ENCODE results near the gene AKNAD1. TPM values are rescaled to one million over a fixed set of nuclear protein-coding genes. Genes with fewer than 3 reads are reported as not detected.
"Not testable (repeated sequence)": the region's sequence is repeated elsewhere in the genome, so short reads cannot be mapped to it uniquely, and the experiment has no call there.

The AKNAD1 gene
- under 0.01 TPM for total RNA-seq

- Histone ChIP-seq H3K4me3 (ENCODE audit: low read length in 3 of 3) (no peak within 1 kb of the TSS), H3K27ac (ENCODE audit: low read depth, low read length) (no peak within 1 kb of the TSS), H3K4me1 (ENCODE audit: control insufficient read depth in 3 of 3, insufficient read depth in 3 of 3, low read length in 3 of 3) (peaks cover 0 to 5% (median 3%) of the 10 kb centered on the region in 3 donors), H3K9me3 (ENCODE audit: control insufficient read depth in 3 of 3, low read length in 3 of 3) (no peaks in the 10 kb centered on the region), H3K36me3 (ENCODE audit: control insufficient read depth in 3 of 3, insufficient read depth in 3 of 3, low read length in 3 of 3) (no peaks in the 10 kb centered on the region), H3K27me3 (ENCODE audit: control insufficient read depth in 3 of 3, insufficient read depth in 3 of 3, low read length in 3 of 3) (no peaks in the 10 kb centered on the region), H3K9ac (ENCODE audit: low read depth in 1 of 3, low read length in 3 of 3) (no peak within 1 kb of the TSS)
Measured at GRCh38 chr1:108856994-108857393, at the start of gene AKNAD1. AKNAD1 (minus strand) TSS chr1:108857094; CDS start chr1:108852664, 4,430 bp downstream.

GRCh38 chr1:108901106-108901505 lies 44.2 kb upstream of the AKNAD1 start:
- Histone ChIP-seq H3K4me1 (ENCODE audit: control insufficient read depth in 3 of 3, insufficient read depth in 3 of 3, low read length in 3 of 3) (peaks cover 0 to 7% (median 0%) of the 10 kb centered on the region in 3 donors), H3K9ac (ENCODE audit: low read depth in 1 of 3, low read length in 3 of 3) (no peak overlapping the region), H3K36me3 (ENCODE audit: control insufficient read depth in 3 of 3, insufficient read depth in 3 of 3, low read length in 3 of 3) (peaks cover 0 to 14% (median 3%) of the 10 kb centered on the region in 3 donors), H3K9me3 (ENCODE audit: control insufficient read depth in 3 of 3, low read length in 3 of 3) (no peaks in the 10 kb centered on the region), H3K4me3 (ENCODE audit: low read length in 3 of 3) (no peak overlapping the region), H3K27me3 (ENCODE audit: control insufficient read depth in 3 of 3, insufficient read depth in 3 of 3, low read length in 3 of 3) (no peaks in the 10 kb centered on the region), H3K27ac (ENCODE audit: low read depth, low read length) (no peak overlapping the region)

GRCh38 chr1:108897865-108898720 lies 41.2 kb upstream of the AKNAD1 start:
- Histone ChIP-seq H3K9ac (ENCODE audit: low read depth in 1 of 3, low read length in 3 of 3) (no peak overlapping the region), H3K4me3 (ENCODE audit: low read length in 3 of 3) (no peak overlapping the region), H3K27ac (ENCODE audit: low read depth, low read length) (no peak overlapping the region), H3K9me3 (ENCODE audit: control insufficient read depth in 3 of 3, low read length in 3 of 3) (no peaks in the 10 kb centered on the region), H3K4me1 (ENCODE audit: control insufficient read depth in 3 of 3, insufficient read depth in 3 of 3, low read length in 3 of 3) (peaks cover 0 to 8% (median 0%) of the 10 kb centered on the region in 3 donors), H3K36me3 (ENCODE audit: control insufficient read depth in 3 of 3, insufficient read depth in 3 of 3, low read length in 3 of 3) (peaks cover 0 to 12% (median 0%) of the 10 kb centered on the region in 3 donors), H3K27me3 (ENCODE audit: control insufficient read depth in 3 of 3, insufficient read depth in 3 of 3, low read length in 3 of 3) (no peaks in the 10 kb centered on the region)

- Histone ChIP-seq H3K36me3 (ENCODE audit: control insufficient read depth in 3 of 3, insufficient read depth in 3 of 3, low read length in 3 of 3) (peaks cover 0 to 5% (median 0%) of the 10 kb centered on the region in 3 donors), H3K9ac (ENCODE audit: low read depth in 1 of 3, low read length in 3 of 3) (peak overlapping the region; percentile 48 to 70 (median 64)), H3K27me3 (ENCODE audit: control insufficient read depth in 3 of 3, insufficient read depth in 3 of 3, low read length in 3 of 3) (no peaks in the 10 kb centered on the region), H3K4me1 (ENCODE audit: control insufficient read depth in 3 of 3, insufficient read depth in 3 of 3, low read length in 3 of 3) (peaks cover 0 to 8% (median 0%) of the 10 kb centered on the region in 3 donors), H3K4me3 (ENCODE audit: low read length in 3 of 3) (peak overlapping the region; percentile 0 to 34 (median 10)), H3K9me3 (ENCODE audit: control insufficient read depth in 3 of 3, low read length in 3 of 3) (no peaks in the 10 kb centered on the region), H3K27ac (ENCODE audit: low read depth, low read length) (peak overlapping the region; percentile 79)
Measured at GRCh38 chr1:108896146-108897145, 39.6 kb upstream of the AKNAD1 start.

- no peaks in the 10 kb centered on the region for H3K27me3 ChIP-seq (ENCODE audit: control insufficient read depth in 3 of 3, insufficient read depth in 3 of 3, low read length in 3 of 3)
- H3K9me3 ChIP-seq (ENCODE audit: control insufficient read depth in 3 of 3, low read length in 3 of 3): no peaks in the 10 kb centered on the region
- peaks cover 0 to 8% (median 0%) of the 10 kb centered on the region in 3 donors for H3K4me1 ChIP-seq (ENCODE audit: control insufficient read depth in 3 of 3, insufficient read depth in 3 of 3, low read length in 3 of 3)
- H3K27ac ChIP-seq (ENCODE audit: low read depth, low read length): no peak overlapping the region
- no peak overlapping the region for H3K4me3 ChIP-seq (ENCODE audit: low read length in 3 of 3)
- H3K36me3 ChIP-seq (ENCODE audit: control insufficient read depth in 3 of 3, insufficient read depth in 3 of 3, low read length in 3 of 3): no peaks in the 10 kb centered on the region
- no peak overlapping the region for H3K9ac ChIP-seq (ENCODE audit: low read depth in 1 of 3, low read length in 3 of 3)
Measured at GRCh38 chr1:108893141-108893530, 36.2 kb upstream of the AKNAD1 start.

DNA sequence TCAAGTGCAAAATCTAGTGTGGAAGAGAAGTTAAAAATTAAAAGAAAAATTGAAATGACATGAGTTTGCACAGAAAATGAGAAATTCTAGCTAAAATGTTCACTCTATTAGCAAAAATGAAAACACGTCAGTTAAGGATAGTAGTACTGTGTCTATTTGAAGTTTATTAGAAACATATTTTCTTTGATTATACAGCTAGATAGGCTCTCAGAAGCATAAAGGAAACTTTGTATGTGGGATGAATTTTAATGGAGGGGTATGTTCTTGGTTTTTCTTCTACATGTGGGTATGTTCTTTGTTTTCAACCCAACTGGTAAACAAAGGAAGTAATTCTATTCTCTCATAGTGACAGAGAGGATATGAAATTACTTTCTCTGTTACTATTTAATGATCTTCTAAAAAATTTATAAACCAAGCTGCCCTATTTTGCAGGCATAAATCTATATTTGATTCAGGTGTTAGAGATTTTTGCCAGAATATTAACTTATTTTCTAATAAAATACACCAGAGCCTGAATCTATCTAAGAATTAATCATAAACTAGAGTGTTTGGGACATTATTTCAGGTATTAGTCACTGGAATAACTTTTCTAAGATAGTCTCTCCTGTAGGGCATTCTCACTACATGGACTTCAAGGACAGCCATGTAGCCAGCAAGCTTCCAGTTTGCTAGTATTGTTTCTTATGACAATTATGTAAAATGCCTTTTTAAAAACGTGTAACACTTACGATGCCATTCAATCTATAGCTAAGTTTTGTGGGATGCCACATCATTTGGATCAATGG lies 35.7 kb upstream of the AKNAD1 start:
- Histone ChIP-seq H3K4me1 (ENCODE audit: control insufficient read depth in 3 of 3, insufficient read depth in 3 of 3, low read length in 3 of 3) (peaks cover 0 to 8% (median under 1%) of the 10 kb centered on the region in 3 donors), H3K4me3 (ENCODE audit: low read length in 3 of 3) (no peak overlapping the region), H3K36me3 (ENCODE audit: control insufficient read depth in 3 of 3, insufficient read depth in 3 of 3, low read length in 3 of 3) (no peaks in the 10 kb centered on the region), H3K9ac (ENCODE audit: low read depth in 1 of 3, low read length in 3 of 3) (no peak overlapping the region), H3K9me3 (ENCODE audit: control insufficient read depth in 3 of 3, low read length in 3 of 3) (no peaks in the 10 kb centered on the region), H3K27ac (ENCODE audit: low read depth, low read length) (no peak overlapping the region), H3K27me3 (ENCODE audit: control insufficient read depth in 3 of 3, insufficient read depth in 3 of 3, low read length in 3 of 3) (no peaks in the 10 kb centered on the region)

- H3K4me1 ChIP-seq (ENCODE audit: control insufficient read depth in 3 of 3, insufficient read depth in 3 of 3, low read length in 3 of 3): peaks cover 0 to 7% (median 5%) of the 10 kb centered on the region in 3 donors
- H3K36me3 ChIP-seq (ENCODE audit: control insufficient read depth in 3 of 3, insufficient read depth in 3 of 3, low read length in 3 of 3): no peaks in the 10 kb centered on the region
- no peak overlapping the region for H3K27ac ChIP-seq (ENCODE audit: low read depth, low read length)
- H3K9ac ChIP-seq (ENCODE audit: low read depth in 1 of 3, low read length in 3 of 3): no peak overlapping the region
- no peak overlapping the region for H3K4me3 ChIP-seq (ENCODE audit: low read length in 3 of 3)
- H3K9me3 ChIP-seq (ENCODE audit: control insufficient read depth in 3 of 3, low read length in 3 of 3): no peaks in the 10 kb centered on the region
- no peaks in the 10 kb centered on the region for H3K27me3 ChIP-seq (ENCODE audit: control insufficient read depth in 3 of 3, insufficient read depth in 3 of 3, low read length in 3 of 3)
Measured at GRCh38 chr1:108889706-108890384, 33.0 kb upstream of the AKNAD1 start.

DNA sequence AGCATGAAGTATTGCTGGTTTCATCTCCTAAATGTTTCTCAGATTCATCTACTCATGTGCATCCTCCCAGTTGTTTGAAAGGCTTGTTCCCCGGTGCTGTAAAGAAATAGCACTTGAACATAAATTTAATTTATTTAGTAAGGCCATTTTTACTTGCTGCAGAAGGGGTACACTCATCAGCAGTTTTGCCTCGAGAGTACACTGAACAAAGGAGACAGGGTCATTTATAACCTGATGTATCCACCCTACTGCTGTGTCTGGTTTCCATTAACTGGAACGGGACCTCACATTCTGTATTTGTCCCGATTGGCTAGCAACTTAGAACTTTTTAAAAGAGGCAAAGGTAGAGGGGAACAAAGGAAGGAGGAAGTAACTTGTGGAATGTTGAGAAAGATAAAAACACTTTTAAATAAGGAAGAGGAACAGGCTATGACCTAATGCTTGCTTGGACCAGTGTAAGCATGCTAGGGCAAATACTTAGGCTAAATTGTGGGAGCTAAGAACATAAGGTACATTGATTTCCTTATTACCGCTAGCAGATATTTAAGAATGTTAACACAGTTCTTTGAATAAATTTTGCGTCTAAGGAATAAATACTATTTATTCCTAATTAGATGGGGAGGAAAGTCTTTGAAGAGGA lies 32.2 kb upstream of the AKNAD1 start:
- H3K4me1 ChIP-seq (ENCODE audit: control insufficient read depth in 3 of 3, insufficient read depth in 3 of 3, low read length in 3 of 3); H3K27me3 ChIP-seq (ENCODE audit: control insufficient read depth in 3 of 3, insufficient read depth in 3 of 3, low read length in 3 of 3); H3K9ac ChIP-seq (ENCODE audit: low read depth in 1 of 3, low read length in 3 of 3); H3K27ac ChIP-seq (ENCODE audit: low read depth, low read length); H3K9me3 ChIP-seq (ENCODE audit: control insufficient read depth in 3 of 3, low read length in 3 of 3); H3K36me3 ChIP-seq (ENCODE audit: control insufficient read depth in 3 of 3, insufficient read depth in 3 of 3, low read length in 3 of 3); H3K4me3 ChIP-seq (ENCODE audit: low read length in 3 of 3): not testable (repeated sequence)
